Activated T-cell treated with anti-CD3 and anti-CD28 coated beads, Interleukin-2, amount 50 U/mL, for 4 hours (primary cell): ENCODE results near the gene NOX5. TPM values are rescaled to one million over a fixed set of nuclear protein-coding genes. Genes with fewer than 3 reads are reported as not detected.

Experiments
- ATAC-seq, 2 donors: fragments of 200-7000 bp; cut with Tn5 transposase; one replicate each; pipeline ENCODE4 v1.10.0; 2021
- DNase-seq: peaks from one replicate; pipeline ENCODE4 v3.0.0-alpha.2; 2020
- H3K27me3 Mint-ChIP-seq: one replicate; pipeline ENCODE4 v1.8.0; 2021; ENCODE audit warnings: low read depth, mixed read lengths
- H3K36me3 Mint-ChIP-seq: one replicate; pipeline ENCODE4 v1.8.0; 2022; ENCODE audit warnings: mixed read lengths; ENCODE audit not compliant: insufficient read depth
- H3K4me1 Mint-ChIP-seq: one replicate; pipeline ENCODE4 v1.8.0; 2021; ENCODE audit warnings: low read depth, mixed read lengths
- H3K4me3 Mint-ChIP-seq: one replicate; pipeline ENCODE4 v1.8.0; 2021; ENCODE audit warnings: mild to moderate bottlenecking, moderate library complexity, mixed read lengths
- H3K9me3 Mint-ChIP-seq: one replicate; pipeline ENCODE4 v1.8.0; 2021; ENCODE audit warnings: mixed read lengths
- total RNA-seq, 3 donors: library from RNA; stranded (reverse); gene quantifications; one replicate each; pipeline ENCODE4 v1.2.1, GENCODE V29; 2021

Gene NOX5
- total RNA-seq, 3 donors from 2014 or later: not detected

DNA sequence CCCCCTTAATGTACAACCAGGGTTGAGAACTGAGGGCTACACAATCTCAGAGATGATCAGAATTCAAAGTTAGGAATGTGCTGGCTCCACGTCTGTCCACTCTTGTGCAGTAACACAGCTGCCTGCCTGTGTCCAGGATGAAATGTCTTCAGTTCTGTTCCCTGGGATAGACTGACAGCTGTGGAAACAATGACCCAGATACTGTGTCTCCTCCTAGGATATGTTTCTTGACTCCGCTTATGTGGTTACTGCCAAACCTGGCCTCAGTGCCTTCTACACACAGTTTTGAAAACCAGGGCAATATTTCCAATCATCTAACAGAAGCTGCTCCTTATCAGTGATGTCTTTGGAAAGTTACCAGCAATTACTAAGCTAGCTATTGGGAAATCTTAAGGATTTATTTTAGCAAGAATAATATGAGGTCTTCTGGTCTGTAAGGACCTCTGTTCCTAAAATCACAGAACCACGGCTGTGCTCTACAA lies 67.6 kb downstream of the NOX5 start:
- peaks cover 6% of the 10 kb centered on the region for H3K4me1 Mint-ChIP-seq
- ATAC-seq (no peak), DNase-seq (no peak)
- no peak overlapping the region for H3K4me3 Mint-ChIP-seq
- peaks cover 10% of the 10 kb centered on the region for H3K27me3 Mint-ChIP-seq
- H3K9me3 Mint-ChIP-seq: no peaks in the 10 kb centered on the region
- H3K36me3 Mint-ChIP-seq: no peaks in the 10 kb centered on the region

DNA sequence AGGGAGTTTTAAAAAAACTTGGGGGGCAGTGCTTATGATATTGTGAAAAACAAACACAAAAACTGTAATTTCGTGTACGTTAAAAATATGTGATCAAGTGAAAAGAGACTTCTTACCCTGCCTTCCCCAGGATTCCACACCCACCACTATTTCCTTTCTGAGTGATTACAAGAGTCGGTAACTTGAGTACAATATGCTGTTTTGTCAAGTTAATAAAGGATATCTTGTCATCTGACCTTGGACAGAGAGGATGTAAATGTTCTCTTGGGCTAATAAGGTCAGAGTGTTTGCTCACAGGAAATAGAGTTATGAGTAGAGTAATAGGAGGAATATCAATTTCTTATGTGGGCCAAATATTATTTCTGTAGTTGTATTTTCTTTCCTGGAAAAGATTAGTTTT lies 68.1 kb downstream of the NOX5 start:
- Mint-ChIP-seq H3K36me3 (no peaks in the 10 kb centered on the region), H3K4me1 (peaks cover 6% of the 10 kb centered on the region), H3K4me3 (no peak overlapping the region), H3K27me3 (peaks cover 14% of the 10 kb centered on the region), H3K9me3 (no peaks in the 10 kb centered on the region)
- DNase-seq (no peak), ATAC-seq (no peak)

DNA sequence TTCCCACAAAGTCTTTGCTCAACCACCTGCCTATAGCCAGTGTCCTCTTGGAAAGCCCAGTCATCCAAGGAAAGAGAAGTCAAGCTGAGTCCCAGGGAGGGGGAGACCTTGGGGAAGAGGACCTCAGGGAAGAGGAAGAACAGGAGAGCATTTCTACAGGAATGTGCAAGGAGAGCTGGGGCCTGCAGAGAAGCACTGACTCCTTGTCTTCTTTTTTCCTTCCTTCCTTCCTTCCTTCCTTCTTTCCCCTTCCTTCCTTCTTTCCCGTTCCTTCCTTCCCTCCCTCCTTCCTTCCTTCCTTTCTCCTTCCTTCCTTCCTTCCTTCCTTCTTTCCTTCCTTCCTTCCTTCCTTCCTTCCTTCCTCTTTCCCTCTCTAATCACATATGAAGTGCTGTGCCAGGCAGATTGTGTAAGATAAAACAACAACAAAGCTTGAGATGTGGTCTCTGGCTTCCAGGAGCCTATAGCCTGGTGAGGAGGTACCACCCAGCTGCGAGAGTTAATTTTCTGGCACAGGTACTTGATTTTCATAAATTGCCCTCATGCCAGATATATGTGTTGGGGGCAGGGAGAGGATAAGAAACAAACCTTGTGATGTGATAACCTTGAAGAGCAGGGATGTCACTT lies 70.0 kb downstream of the NOX5 start:
- no peaks in the 10 kb centered on the region for H3K36me3 Mint-ChIP-seq
- H3K4me1 Mint-ChIP-seq: peaks cover 6% of the 10 kb centered on the region
- H3K9me3 Mint-ChIP-seq: no peaks in the 10 kb centered on the region
- no peak for ATAC-seq
- peaks cover 19% of the 10 kb centered on the region for H3K27me3 Mint-ChIP-seq
- H3K4me3 Mint-ChIP-seq: no peak overlapping the region
- no peak for DNase-seq

DNA sequence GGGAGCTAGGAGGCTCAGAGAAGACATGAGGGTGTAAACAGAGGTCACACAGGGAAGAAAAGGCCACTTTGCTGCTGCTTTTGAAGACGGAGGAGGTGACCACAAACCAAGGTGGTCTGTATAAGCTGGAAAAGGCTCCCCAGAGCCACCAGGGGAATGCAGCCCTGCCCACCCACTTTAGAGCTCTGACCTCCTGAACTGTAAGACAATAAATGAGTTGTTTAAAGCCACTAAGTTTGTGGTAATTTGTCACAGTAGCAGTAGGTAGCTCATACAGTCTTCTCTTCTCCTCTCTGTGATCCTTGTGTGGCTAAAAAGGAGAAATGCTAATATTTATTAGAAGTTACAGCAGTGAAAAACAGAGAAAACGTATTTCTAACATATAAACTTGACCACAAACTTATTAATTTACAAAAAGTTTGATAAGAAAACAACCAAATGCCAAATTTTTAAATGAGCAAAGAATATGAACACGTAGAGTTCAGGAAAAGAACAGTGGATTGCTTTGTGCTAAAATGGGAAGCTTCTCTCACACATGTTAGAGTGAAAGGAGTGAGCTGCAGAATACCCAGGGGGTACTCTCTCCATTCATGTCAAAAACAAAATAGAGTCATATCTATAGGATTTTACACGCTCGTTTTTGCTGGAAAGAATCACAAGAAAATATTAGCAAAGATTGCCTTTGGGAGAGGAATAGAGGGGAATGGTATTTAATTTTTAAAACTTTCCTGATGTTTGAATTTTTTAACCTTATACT lies 71.0 kb downstream of the NOX5 start:
- H3K36me3 Mint-ChIP-seq: no peaks in the 10 kb centered on the region
- no peaks in the 10 kb centered on the region for H3K9me3 Mint-ChIP-seq
- DNase-seq (no peak), ATAC-seq (no peak)
- no peak overlapping the region for H3K4me3 Mint-ChIP-seq
- peaks cover 6% of the 10 kb centered on the region for H3K4me1 Mint-ChIP-seq
- peaks cover 19% of the 10 kb centered on the region for H3K27me3 Mint-ChIP-seq

DNA sequence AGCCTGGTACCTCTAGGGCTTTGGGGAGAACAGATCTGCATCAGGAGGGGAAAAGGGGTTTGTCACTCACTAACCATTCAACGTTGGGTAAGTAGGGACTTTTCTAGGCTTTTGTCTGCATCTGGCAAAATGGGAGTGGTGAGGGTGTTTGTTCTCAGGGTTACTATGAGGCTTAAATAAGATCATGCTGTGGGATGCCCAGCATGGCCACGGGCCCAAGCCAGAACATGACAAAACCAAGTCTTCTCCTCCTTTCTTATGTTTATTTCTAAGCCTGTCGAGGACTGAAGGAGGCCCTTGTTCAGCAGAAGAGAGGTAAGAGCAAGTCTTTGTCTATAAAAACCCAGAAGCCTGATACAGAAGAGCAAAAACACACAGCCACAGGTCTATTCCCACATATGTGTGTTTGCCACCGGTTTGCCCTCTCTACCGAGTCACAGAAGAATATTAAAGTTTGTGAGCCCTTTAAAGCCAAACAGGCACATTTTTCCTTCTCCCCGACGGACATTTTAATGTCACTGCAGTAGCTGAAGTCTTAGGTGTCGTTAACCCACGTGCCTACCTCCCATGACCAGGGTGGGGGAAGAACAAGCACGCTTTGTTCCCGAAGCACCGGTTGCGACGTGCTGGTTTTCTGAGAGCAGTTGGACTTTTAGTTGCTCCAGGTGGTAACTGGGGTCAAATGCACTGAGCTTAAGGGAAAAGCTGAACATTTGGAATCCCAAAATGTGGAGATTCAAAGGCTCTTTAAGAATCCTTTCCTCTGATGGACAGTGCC lies 72.1 kb downstream of the NOX5 start:
- Mint-ChIP-seq H3K4me1 (peaks cover 6% of the 10 kb centered on the region), H3K9me3 (no peaks in the 10 kb centered on the region), H3K4me3 (no peak overlapping the region), H3K36me3 (no peaks in the 10 kb centered on the region), H3K27me3 (peaks cover 14% of the 10 kb centered on the region)
- DNase-seq (no peak), ATAC-seq (no peak)

DNA sequence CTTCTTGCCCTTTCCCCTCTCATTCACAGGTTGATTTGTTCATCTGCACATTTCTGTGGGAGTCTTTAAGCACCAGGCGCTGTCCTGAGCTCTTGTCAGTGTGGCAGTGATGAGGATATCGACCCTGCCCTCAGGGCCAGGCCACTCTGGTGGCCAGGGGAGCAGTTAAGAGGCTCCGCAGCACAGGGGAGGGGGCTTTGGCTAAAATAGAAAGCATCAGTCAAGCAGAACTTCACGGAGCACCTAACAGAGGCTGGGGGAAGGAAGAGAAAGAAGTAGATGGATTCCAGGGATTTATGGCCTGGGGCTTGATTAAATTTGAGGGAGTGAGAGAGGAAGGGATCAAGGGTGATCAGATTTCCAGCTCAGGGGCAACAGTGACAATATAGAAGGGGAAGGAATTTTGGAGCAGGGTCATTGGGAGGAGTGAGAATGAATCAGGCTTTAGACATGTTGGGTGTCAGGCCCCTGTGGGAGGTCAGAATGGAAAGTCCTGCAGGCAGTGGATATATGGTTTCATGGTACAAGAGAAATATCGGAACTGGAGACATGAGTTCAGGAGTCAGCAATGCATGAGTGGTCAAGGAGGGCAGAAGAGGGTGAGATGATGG lies 73.0 kb downstream of the NOX5 start:
- peaks cover 3% of the 10 kb centered on the region for H3K4me1 Mint-ChIP-seq
- ATAC-seq (no peak), DNase-seq (no peak)
- no peak overlapping the region for H3K4me3 Mint-ChIP-seq
- H3K27me3 Mint-ChIP-seq: peaks cover 14% of the 10 kb centered on the region
- H3K9me3 Mint-ChIP-seq: no peaks in the 10 kb centered on the region
- no peaks in the 10 kb centered on the region for H3K36me3 Mint-ChIP-seq

DNA sequence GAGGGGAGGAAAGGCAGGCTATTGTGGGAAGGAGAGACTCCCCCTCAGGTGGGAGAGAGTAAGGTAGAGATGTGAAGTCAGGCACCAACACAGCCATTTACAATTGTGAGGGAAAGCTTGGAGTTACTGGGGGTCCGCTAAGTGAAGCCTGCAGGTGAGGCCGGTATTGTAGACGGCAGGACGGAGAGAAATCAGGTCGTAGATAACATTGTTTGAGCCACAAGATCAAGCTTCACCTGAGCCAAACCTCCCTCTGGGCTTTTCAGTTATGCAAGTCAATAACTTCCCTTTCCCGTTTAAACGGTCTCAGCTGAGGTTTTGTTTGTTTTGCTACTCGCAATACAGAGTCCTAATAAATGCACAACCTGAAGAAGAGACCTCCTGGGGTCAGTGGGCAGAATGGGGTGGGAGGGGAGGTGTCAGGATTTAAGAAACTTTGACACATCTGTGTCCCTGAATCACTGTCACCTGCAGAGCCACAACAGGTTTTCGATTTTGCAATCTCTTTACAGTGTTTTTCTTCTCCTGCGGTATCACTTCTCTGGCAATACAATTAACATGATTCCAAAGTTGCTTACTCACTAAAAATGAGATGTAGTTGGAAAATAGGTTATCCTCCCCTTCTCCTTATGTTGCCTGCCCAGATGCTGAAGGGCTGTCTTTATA lies 73.9 kb downstream of the NOX5 start:
- Mint-ChIP-seq H3K9me3 (no peaks in the 10 kb centered on the region), H3K36me3 (no peaks in the 10 kb centered on the region), H3K4me1 (no peaks in the 10 kb centered on the region), H3K27me3 (peaks cover 14% of the 10 kb centered on the region), H3K4me3 (no peak overlapping the region)
- ATAC-seq (no peak), DNase-seq (no peak)

DNA sequence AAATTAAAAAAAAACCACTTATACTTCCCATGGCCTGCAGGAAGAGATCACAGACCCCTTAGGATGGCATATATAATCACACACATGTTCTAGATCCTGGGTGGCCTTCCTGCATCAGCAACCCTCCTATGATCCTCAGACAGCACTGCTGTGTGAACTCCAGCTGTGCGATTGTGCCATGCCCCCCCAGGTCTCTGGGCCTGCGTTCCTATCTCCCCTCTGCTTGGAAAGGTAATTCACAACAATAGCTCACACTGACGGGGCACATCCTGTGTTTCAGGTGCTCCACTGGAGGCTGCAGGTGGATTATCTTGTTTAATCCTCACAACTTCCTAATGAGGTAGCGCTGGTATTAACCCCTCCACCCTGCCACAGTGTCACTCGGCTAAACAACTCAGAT lies 74.8 kb downstream of the NOX5 start:
- no peak overlapping the region for H3K4me3 Mint-ChIP-seq
- ATAC-seq (no peak), DNase-seq (no peak)
- H3K27me3 Mint-ChIP-seq: peaks cover 14% of the 10 kb centered on the region
- H3K9me3 Mint-ChIP-seq: no peaks in the 10 kb centered on the region
- no peaks in the 10 kb centered on the region for H3K36me3 Mint-ChIP-seq
- H3K4me1 Mint-ChIP-seq: no peaks in the 10 kb centered on the region

DNA sequence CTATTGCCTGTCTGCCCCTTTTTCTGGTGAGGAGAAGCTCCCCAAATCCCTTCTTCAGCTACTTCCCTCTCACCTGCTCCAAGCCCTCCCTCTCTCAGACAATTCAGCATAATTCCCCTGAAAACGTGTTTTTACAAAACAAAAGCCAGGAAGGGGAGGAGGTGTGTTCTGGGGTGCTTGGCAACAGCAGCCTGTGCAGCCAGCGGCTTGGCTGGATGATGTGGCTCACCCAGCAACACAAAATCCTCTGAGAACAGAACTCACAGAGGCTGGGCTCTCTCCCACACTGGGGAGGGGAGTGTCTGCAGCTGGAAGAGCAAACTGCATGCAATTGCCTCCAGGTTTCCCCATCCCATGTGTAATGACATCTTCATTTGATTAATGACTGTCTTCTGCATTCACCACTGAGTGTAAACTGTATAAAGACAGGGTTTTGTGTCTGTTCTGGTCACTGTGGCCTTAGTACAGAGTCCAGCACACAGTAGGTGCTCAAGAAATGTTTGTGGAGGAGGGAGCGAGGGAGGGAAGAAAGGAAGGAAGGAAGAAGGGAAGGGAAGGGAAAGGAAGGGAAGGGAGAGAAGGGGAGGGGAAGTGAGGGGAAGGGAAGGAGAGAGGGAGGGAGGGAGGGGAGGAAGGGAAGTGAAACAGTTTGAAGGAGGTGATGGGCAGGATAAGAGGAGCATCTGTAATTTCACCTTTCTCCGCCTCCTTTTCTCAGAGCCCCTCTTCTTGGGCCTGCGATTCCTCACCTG lies 75.9 kb downstream of the NOX5 start:
- no peaks in the 10 kb centered on the region for H3K4me1 Mint-ChIP-seq
- ATAC-seq: no peak

DNA sequence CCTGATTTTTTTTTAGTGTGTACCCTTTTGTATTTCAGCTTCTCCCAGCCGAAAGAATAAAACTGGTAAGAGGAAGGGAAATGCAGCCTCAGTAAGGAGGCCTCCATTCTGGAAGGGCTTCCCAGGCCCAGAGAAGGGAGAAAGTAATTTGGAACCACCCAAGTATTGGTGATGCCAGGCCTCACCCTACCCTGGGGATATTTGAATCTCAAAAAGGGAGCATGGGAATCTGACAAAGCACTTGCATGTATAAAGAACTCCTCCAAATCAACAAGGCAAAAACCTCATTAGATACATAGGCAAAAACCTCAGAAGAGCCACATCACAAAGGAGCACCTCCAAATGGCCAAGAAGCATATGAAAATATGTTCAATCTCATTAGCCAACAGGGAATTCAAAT lies 77.2 kb downstream of the NOX5 start:
- H3K9me3 Mint-ChIP-seq: no peaks in the 10 kb centered on the region
- no peaks in the 10 kb centered on the region for H3K36me3 Mint-ChIP-seq
- no peaks in the 10 kb centered on the region for H3K4me1 Mint-ChIP-seq
- ATAC-seq (no peak), DNase-seq (no peak)
- no peak overlapping the region for H3K4me3 Mint-ChIP-seq
- H3K27me3 Mint-ChIP-seq: peaks cover 9% of the 10 kb centered on the region

More for the DNA sequence above, 75.9 kb downstream of the NOX5 start:
- Mint-ChIP-seq H3K27me3 (peaks cover 12% of the 10 kb centered on the region), H3K9me3 (no peaks in the 10 kb centered on the region), H3K36me3 (no peaks in the 10 kb centered on the region), H3K4me3 (no peak overlapping the region)
- DNase-seq: no peak

DNA sequence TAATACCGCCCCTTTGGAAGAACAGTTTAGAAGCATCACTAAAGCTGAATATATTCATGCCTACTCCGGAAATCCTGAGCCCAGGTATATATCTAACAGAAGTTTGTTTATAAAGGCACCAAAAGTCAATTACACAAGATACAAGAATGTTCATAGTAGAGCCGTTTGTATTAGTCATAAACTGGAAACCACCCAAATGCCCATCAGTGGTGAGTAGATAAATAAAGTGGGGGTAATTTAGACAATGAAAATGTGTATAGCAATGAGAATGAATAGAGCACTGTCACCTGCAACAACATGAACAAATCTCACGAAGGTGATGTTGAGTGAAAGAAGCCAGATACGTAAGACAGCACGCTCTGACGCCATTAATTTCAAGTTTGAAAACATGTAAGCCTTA lies 77.7 kb downstream of the NOX5 start:
- Mint-ChIP-seq H3K9me3 (no peaks in the 10 kb centered on the region), H3K4me3 (no peak overlapping the region), H3K27me3 (peaks cover 9% of the 10 kb centered on the region), H3K36me3 (no peaks in the 10 kb centered on the region), H3K4me1 (no peaks in the 10 kb centered on the region)
- DNase-seq (no peak), ATAC-seq (no peak)

DNA sequence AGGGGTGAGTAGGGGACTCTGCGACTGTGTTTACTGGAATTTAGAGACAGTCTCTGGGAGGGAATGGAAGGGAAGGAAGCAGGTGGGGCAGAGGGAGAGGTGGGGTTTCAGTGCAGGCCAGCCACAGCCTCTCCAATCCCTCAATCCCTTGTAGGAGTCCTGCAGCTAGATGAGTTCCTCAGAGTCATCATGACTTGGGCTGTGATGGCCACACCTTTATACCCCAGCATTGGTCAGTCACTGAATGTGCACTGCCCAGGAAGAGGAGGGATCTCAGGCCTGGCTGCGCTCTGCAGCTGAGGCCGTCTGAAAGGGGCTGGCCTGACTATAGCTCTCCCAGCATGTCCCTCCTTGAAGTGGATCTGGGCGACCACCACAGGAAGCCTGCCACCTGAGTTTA lies 78.6 kb downstream of the NOX5 start:
- no peak for DNase-seq
- Mint-ChIP-seq H3K4me1 (no peaks in the 10 kb centered on the region), H3K27me3 (peaks cover 4% of the 10 kb centered on the region), H3K4me3 (no peak overlapping the region), H3K9me3 (no peaks in the 10 kb centered on the region), H3K36me3 (no peaks in the 10 kb centered on the region)
- no peak for ATAC-seq

DNA sequence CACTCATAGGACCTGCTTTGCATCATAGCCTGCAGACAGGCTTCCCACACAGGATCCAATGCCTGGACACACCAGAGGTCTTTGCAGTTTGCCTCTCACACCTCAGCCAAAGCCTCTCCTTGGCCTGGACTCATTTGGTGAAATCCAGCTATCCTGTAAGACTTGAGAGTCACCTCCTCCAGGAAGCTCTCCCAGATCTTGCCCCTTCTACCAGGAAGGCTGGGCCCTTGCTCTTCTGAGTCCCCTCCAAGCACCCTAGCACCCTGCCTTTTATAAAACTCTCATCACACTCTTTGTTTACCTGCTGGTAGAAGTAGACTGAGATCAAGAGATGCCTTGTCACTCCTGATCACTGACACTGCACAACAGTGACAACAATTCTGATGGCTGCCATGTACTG lies 79.1 kb downstream of the NOX5 start:
- DNase-seq (no peak), ATAC-seq (no peak)
- Mint-ChIP-seq H3K4me1 (no peaks in the 10 kb centered on the region), H3K9me3 (no peaks in the 10 kb centered on the region), H3K4me3 (no peak overlapping the region), H3K27me3 (peaks cover 4% of the 10 kb centered on the region), H3K36me3 (no peaks in the 10 kb centered on the region)
